Fibroblast of pulmonary artery (primary cell): ENCODE results near the gene CEP44.
A peak's percentile ranks its signal among the peaks of the same experiment; 100 is the strongest.

Source experiments
- DNase-seq: peaks from one replicate; pipeline ENCODE4 v3.0.0-alpha.2; 2010; ENCODE audit warnings: low read depth
- H3K4me3 ChIP-seq: replicated peaks from 2 replicates; pipeline ENCODE4 v1.5.1; 2011; ENCODE audit warnings: low read depth, mild to moderate bottlenecking, control low read depth, low read length, moderate library complexity
- TF ChIP-seq, protein P1 (sequence below): IDR thresholded peaks from 2 replicates; pipeline ENCODE4 v1.5.1; 2011; ENCODE audit warnings: mild to moderate bottlenecking, control low read depth, low read length, inconsistent platforms; ENCODE audit errors: missing control alignments

Gene CEP44

DNA sequence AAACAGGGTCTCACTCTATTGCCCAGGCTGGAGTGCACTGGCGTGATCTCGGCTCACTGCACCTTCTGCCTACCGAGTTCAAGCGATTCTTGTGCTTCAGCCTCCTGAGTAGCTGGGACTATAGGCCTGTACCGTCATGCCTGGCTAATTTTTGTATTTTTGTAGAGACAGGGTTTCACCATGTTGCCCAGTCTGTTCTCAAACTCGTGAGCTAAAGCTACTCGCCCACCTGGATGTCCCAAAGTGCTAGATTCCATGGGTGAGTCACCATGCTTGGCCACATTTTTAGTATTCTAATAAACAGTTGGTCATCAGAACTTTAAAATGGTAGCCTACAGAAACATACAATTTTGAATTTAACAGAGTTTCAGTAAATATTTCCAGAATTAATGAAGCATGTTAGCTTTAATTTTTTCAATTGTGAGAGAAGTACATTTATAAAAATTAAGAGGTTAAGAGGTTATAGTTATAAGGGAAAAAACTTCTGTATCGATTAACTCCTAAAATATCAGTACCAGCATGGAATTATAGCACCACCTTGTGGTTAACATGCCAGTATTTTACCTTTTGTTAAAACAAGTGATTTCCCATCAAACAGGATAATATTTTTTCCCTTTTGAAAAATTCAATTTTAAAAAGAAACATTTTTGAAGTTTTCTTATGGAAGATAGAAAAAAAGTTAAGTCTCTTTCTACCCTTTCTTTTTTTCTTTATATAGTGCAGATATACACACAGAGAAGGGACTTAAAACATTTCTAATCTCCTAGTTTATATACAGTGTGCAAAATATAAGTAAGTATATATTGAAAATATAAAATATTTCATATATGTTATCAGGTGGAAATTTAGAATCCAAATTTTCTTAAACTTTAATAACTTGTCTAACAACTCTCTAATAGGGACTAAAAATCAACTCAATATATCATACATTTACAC lies 35.4 kb downstream of the CEP44 start:
- no peak overlapping the region for H3K4me3 ChIP-seq
- TF ChIP-seq, protein P1, sequence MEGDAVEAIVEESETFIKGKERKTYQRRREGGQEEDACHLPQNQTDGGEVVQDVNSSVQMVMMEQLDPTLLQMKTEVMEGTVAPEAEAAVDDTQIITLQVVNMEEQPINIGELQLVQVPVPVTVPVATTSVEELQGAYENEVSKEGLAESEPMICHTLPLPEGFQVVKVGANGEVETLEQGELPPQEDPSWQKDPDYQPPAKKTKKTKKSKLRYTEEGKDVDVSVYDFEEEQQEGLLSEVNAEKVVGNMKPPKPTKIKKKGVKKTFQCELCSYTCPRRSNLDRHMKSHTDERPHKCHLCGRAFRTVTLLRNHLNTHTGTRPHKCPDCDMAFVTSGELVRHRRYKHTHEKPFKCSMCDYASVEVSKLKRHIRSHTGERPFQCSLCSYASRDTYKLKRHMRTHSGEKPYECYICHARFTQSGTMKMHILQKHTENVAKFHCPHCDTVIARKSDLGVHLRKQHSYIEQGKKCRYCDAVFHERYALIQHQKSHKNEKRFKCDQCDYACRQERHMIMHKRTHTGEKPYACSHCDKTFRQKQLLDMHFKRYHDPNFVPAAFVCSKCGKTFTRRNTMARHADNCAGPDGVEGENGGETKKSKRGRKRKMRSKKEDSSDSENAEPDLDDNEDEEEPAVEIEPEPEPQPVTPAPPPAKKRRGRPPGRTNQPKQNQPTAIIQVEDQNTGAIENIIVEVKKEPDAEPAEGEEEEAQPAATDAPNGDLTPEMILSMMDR: peak; percentile 76
- peak; percentile 67 for DNase-seq

- TF ChIP-seq, protein P1: no peak
- H3K4me3 ChIP-seq: no peak overlapping the region
- no peak for DNase-seq
These were observed 36.9 kb downstream of the CEP44 start for GRCh38 chr4:174320494-174321199.

DNA sequence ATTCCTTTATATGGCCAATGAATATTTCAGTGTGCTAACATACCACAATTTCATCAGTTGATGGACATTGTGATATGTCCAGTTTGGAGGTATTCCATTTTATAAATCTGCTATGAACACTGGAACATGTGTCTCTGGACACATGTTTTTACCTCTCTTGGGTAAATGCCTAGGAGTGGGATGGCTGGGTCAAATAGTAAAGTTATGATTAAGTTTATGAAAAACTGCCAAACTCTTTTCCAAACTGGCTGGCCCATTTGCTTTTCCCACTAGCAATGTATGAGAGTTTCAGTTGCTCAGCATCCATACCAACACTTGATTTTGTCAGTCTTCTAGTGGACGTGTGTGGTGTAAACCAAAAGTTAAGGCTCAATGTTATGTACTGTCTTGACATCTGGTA lies 40.5 kb downstream of the CEP44 start:
- TF ChIP-seq, protein P1: no peak
- no peak overlapping the region for H3K4me3 ChIP-seq
- peak; percentile 11 for DNase-seq

DNA sequence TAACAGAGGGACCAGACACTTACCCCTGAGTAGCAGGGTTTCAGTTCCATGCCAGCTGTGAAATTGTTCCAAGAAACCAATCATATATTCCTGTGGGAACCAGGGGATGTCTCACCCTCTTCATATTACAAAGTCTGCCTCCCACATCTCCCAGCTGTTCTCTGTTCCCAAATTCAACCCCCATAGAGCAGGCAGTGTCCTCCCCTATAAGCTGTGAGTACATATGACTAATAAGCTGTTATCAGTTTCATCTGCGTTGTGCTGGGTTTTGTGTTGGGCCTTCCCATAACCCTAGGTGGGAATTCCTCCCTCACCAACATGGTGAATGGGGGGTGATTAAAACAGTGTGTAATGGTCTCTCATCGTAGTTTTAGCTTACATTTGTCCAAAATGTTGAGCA lies 41.0 kb downstream of the CEP44 start:
- no peak overlapping the region for H3K4me3 ChIP-seq
- DNase-seq: peak; percentile 56
- TF ChIP-seq, protein P1: no peak

DNA sequence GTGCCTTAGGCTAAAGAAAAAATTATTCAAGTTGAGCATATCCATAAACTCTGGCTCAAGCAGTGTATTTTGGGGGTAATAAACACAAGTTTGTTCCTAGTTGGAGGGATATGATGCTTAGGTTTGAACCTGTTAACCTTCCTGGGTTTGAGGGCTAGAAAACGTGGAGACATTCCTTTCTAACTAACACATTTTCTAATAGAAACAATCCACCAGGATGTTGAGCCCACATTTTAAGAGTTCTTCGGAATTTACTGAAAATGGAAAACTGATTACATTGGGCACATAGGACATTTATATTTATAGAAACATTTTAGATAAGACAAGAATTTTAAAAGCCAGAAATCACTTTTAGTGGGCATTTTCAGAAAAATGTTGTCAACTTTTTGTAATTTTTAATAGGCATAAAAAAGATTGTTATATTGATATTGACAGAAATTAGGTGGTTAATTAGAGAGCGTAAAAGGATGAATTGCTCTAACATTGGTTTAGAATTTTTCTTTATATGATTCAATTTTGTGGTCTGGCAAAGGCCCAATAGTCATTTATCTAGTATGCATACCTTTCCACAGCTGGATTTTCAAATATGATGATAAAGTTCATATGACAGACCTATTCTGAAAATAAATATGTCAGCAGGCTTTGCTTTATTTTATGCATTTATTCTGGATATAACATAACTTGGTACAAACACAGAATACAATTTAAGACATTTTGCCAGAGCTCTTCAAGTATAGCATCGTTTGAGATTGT lies 49.2 kb downstream of the CEP44 start:
- H3K4me3 ChIP-seq: no peak overlapping the region
- peak; percentile 54 for DNase-seq
- TF ChIP-seq, protein P1: no peak

DNA sequence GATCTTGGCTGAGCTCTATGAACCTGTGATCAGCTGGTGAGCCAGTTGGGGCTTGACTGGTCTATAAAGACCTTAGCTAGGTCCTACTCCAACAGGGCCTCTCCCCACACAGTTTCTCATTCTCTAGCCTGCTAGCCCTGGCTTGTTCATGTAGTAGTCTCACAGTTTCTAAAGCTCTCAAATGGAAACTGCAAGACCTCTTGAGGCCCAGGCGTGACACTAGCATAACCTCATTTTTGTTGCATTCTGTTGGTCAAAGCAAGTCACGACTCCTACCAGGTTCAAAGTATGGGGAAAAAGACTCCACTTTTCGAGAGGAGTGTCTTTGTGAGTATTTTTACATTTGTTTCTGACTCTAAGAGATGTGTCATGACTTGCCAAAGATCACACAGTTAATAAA lies 50.9 kb downstream of the CEP44 start:
- no peak for DNase-seq
- H3K4me3 ChIP-seq: no peak overlapping the region
- TF ChIP-seq, protein P1: no peak
